ENCODE measurements around the gene APOBEC4. TPM values are rescaled to one million over a fixed set of nuclear protein-coding genes. Genes with fewer than 3 reads are reported as not detected.

The APOBEC4 gene, protein sequence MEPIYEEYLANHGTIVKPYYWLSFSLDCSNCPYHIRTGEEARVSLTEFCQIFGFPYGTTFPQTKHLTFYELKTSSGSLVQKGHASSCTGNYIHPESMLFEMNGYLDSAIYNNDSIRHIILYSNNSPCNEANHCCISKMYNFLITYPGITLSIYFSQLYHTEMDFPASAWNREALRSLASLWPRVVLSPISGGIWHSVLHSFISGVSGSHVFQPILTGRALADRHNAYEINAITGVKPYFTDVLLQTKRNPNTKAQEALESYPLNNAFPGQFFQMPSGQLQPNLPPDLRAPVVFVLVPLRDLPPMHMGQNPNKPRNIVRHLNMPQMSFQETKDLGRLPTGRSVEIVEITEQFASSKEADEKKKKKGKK
- total RNA-seq, result not detected

DNA sequence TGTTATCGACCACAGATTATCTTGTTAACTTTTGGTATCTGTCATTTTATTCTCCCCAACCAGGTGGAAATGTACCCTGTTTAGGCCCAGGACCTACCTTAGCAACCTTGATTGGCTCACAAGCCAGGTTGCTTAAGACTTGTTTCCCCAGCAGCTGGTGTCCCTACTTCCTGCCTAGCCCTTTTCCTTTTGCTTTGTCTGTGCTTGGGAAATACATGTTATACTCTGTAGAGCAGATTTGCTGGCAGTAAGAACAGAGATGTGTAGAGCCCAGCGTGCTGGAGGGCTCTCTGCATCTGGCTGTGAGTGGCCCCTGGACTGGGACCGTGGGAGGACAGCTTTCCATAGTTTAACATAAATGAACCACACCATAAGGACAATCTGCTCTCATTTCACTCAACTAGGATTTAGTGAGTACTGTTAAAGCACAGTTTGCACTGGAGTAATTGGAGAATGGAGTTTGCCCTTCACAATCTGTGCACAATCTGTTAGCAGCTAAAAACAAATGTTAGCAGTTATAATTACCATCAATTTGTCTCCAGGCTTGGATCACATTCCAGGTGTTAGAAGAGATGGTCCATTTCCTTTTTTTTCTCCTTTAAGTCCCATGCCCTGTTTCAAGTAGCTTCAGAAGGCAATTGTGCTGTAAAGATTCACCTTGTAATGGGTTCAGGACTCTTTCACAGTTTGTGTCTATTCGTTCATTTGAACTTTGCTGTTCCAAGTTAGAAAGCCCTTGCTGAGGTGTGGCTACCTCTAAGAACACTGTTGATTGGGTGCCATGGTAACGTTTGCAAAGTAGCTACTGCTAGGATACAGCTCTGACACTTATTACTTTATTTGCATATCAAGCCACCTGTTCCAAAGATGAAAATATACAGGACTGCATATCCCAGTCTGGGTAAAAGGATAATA is at the start of gene APOBEC4:
TSS of gene APOBEC4 (minus strand) at position 770 of the 915 bp plus-strand sequence. CDS start 4,535 bp downstream, outside the sequence.
- TF ChIP-seq EP300 (IDR thresholded peaks at IDR 0.05) (no peak), POLR2A (IDR thresholded peaks at IDR 0.05) (no peak), POLR2AphosphoS5 (IDR thresholded peaks at IDR 0.05) (no peak)
- TF ChIP-seq, protein P1, sequence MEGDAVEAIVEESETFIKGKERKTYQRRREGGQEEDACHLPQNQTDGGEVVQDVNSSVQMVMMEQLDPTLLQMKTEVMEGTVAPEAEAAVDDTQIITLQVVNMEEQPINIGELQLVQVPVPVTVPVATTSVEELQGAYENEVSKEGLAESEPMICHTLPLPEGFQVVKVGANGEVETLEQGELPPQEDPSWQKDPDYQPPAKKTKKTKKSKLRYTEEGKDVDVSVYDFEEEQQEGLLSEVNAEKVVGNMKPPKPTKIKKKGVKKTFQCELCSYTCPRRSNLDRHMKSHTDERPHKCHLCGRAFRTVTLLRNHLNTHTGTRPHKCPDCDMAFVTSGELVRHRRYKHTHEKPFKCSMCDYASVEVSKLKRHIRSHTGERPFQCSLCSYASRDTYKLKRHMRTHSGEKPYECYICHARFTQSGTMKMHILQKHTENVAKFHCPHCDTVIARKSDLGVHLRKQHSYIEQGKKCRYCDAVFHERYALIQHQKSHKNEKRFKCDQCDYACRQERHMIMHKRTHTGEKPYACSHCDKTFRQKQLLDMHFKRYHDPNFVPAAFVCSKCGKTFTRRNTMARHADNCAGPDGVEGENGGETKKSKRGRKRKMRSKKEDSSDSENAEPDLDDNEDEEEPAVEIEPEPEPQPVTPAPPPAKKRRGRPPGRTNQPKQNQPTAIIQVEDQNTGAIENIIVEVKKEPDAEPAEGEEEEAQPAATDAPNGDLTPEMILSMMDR (IDR thresholded peaks at IDR 0.05), result no peak
- Histone ChIP-seq H3K27ac (peak within 1 kb of the TSS in 3 of 4 donors; percentile 44 to 55 (median 46)), H3K36me3 (no peaks in the 10 kb centered on the region), H3K4me3 (no peak within 1 kb of the TSS), H3K9me3 (no peaks in the 10 kb centered on the region), H3K27me3 (no peaks in the 10 kb centered on the region), H3K4me1 (peaks cover 2 to 38% (median 7%) of the 10 kb centered on the region in 3 donors)
- 43 to 52% methylated on average over 2 to 5 of the region's 5 CpGs for WGBS, 2 donors (ENCODE audit: low coverage in 1 of 2)
- no peak for ATAC-seq

DNA sequence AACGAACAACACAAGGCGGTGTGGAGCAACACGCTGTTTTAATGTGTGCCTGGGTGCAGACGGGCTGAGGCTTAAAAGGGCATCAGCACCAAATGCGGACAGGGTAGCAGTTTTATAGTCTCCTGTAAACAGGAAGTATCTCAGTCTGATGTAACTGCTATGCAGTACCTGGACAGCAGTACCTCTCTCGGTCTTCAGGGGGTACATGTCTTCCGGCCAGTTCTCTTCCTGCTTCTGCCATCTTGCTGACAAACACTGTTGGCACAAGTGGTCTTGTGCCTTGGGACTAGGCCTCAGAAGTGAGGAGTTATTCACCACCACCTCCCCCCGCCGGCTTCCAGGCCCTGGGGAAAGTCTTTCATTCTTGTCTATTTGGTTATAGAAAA is 49.7 kb upstream of the APOBEC4 start:
- no peak overlapping the region for H3K4me3 ChIP-seq
- no peaks in the 10 kb centered on the region for H3K27me3 ChIP-seq
- no peaks in the 10 kb centered on the region for H3K9me3 ChIP-seq
- no peaks in the 10 kb centered on the region for H3K36me3 ChIP-seq
- no peak for TF ChIP-seq POLR2AphosphoS5 (IDR thresholded peaks at IDR 0.05)
- TF ChIP-seq, protein P1 (IDR thresholded peaks at IDR 0.05), result no peak
- no peak for TF ChIP-seq POLR2A (IDR thresholded peaks at IDR 0.05)
- no peak for TF ChIP-seq EP300 (IDR thresholded peaks at IDR 0.05)
- no peak for ATAC-seq
- H3K4me1 ChIP-seq, result no peaks in the 10 kb centered on the region
- no peak overlapping the region for H3K27ac ChIP-seq
- 98 to 100% methylated on average over 1 to 5 of the region's 9 CpGs for WGBS, 2 donors (ENCODE audit: low coverage in 1 of 2)

DNA sequence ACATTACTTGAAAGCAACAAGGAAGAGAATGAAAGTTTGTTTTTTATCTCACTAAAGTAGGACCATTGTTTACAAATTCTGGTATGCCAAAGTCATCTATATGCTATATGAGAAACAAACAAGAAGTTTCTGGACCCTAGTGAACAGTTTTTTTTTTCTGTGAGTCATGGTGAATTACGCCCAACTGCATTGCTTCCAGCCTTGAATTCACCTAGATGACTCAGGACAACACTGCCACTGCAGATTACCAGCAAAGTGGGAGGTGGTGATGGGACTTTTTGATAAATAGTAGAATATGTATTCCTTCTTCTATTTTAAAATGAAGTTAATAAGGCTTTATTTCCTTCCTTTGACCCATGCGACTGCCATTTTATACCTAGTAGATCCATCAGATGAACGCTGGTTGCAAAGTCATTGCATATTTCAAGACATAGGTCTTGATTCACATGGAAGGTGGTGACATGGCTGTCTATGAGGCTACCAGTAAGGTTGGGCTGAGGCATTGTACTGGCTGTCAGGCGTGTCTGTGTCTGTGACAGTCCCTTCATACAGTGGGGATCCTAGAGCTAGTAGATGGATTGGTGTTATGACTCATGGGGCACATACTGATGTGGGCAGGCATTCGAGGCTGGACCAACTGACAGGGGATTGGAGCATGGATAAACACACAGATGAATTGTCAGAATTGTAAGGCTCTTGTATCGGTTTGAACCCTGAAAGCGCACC is 49.1 kb upstream of the APOBEC4 start:
- ATAC-seq, result no peak
- no peaks in the 10 kb centered on the region for H3K9me3 ChIP-seq
- H3K4me1 ChIP-seq, result no peaks in the 10 kb centered on the region
- H3K27me3 ChIP-seq, result no peaks in the 10 kb centered on the region
- H3K27ac ChIP-seq, result no peak overlapping the region
- TF ChIP-seq POLR2AphosphoS5 (IDR thresholded peaks at IDR 0.05) (no peak), POLR2A (IDR thresholded peaks at IDR 0.05) (no peak), EP300 (IDR thresholded peaks at IDR 0.05) (no peak)
- TF ChIP-seq, protein P1 (IDR thresholded peaks at IDR 0.05), result no peak
- H3K4me3 ChIP-seq, result no peak overlapping the region
- WGBS, 2 donors (ENCODE audit: low coverage in 1 of 2), result 67 to 91% methylated on average over 3 to 5 of the region's 7 CpGs
- no peaks in the 10 kb centered on the region for H3K36me3 ChIP-seq

DNA sequence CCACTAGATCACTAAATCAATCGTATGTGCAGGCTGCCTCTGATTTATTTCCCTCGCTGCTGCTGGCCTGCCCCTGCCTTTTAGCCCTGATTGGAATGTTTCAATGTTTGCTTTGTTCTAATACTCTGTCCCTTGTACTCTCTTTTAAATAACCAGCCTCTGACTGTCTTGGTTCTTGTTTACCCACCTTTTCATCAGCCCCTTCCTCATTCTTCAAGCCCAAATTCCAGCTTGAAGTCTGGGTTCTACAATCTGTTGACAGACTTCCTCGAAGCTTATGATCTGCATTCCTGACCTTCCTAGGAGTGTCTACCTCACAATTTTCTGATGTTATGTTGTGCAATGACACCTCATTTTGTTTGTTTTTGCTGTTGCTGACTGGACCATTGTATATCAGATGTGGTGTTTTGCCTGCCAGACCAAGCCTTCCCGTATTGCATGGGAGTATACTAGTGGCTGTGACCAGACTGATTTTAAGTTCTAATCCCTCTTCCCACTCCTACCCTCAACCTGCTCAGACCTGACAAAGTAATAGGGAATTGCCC is 46.6 kb upstream of the APOBEC4 start:
- Histone ChIP-seq H3K27ac (no peak overlapping the region), H3K4me1 (peaks cover 0 to 2% (median 0%) of the 10 kb centered on the region in 3 donors), H3K4me3 (no peak overlapping the region), H3K27me3 (no peaks in the 10 kb centered on the region), H3K36me3 (no peaks in the 10 kb centered on the region), H3K9me3 (no peaks in the 10 kb centered on the region)
- no peak for TF ChIP-seq EP300 (IDR thresholded peaks at IDR 0.05)
- TF ChIP-seq POLR2A (IDR thresholded peaks at IDR 0.05), result no peak
- TF ChIP-seq POLR2AphosphoS5 (IDR thresholded peaks at IDR 0.05), result no peak
- TF ChIP-seq, protein P1 (IDR thresholded peaks at IDR 0.05), result no peak
- WGBS, 2 donors (ENCODE audit: low coverage in 1 of 2), result 53 to 62% methylated on average over 3 to 4 of the region's 4 CpGs
- ATAC-seq, result no peak

Data from gastroesophageal sphincter (tissue), 4 donors.